Loucy (cell line): ENCODE results near the gene TRUB2.
"Not testable (repeated sequence)": the region's sequence is repeated elsewhere in the genome, so short reads cannot be mapped to it uniquely, and the experiment has no call there.

Source experiments
- EZH2phosphoT487 ChIP-seq: fragments of 200-600 bp; IDR thresholded peaks from 2 replicates; pipeline ENCODE4 v1.6.1; 2018; ENCODE audit warnings: antibody characterized with exemption, mild to moderate bottlenecking, moderate library complexity, borderline replicate concordance
- TF ChIP-seq, protein P1 (sequence below): fragments of 200-600 bp; sonication (generic); conservative IDR thresholded peaks from 2 replicates; pipeline ENCODE4 v1.5.1; 2014; ENCODE audit warnings: mild to moderate bottlenecking, antibody characterized with exemption, low read length

- TF ChIP-seq, protein P1, sequence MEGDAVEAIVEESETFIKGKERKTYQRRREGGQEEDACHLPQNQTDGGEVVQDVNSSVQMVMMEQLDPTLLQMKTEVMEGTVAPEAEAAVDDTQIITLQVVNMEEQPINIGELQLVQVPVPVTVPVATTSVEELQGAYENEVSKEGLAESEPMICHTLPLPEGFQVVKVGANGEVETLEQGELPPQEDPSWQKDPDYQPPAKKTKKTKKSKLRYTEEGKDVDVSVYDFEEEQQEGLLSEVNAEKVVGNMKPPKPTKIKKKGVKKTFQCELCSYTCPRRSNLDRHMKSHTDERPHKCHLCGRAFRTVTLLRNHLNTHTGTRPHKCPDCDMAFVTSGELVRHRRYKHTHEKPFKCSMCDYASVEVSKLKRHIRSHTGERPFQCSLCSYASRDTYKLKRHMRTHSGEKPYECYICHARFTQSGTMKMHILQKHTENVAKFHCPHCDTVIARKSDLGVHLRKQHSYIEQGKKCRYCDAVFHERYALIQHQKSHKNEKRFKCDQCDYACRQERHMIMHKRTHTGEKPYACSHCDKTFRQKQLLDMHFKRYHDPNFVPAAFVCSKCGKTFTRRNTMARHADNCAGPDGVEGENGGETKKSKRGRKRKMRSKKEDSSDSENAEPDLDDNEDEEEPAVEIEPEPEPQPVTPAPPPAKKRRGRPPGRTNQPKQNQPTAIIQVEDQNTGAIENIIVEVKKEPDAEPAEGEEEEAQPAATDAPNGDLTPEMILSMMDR, result not testable (repeated sequence)
- TF ChIP-seq EZH2phosphoT487, result not testable (repeated sequence)
These were observed 16.8 kb upstream of the TRUB2 start for GRCh38 chr9:128338852-128339614.
